Hepatocyte (in vitro differentiated cells): ENCODE measurements around the gene ZNF750. TPM values are rescaled to one million over a fixed set of nuclear protein-coding genes. Genes with fewer than 3 reads are reported as not detected.

Experiments
- DNase-seq: peaks from one replicate; pipeline ENCODE4 v3.0.0-alpha.2; 2016; ENCODE audit warnings: low spot score
- H2AFZ ChIP-seq: fragments of 200-600 bp; sonication (generic); 2 replicates; pipeline ENCODE4 v1.6.0; 2016; ENCODE audit warnings: antibody characterized with exemption, mild to moderate bottlenecking
- H3K27ac ChIP-seq: fragments of 200-600 bp; sonication (generic); 2 replicates; pipeline ENCODE4 v1.5.1; 2016; ENCODE audit warnings: mild to moderate bottlenecking
- H3K27me3 ChIP-seq: fragments of 200-600 bp; sonication (generic); 2 replicates; pipeline ENCODE4 v1.6.1; 2016
- H3K36me3 ChIP-seq: fragments of 200-600 bp; sonication (generic); replicated peaks from 2 replicates; pipeline ENCODE4 v1.5.1; 2016; ENCODE audit warnings: low read depth; ENCODE audit not compliant: insufficient read depth
- H3K4me1 ChIP-seq: fragments of 200-600 bp; sonication (generic); 2 replicates; pipeline ENCODE4 v1.5.1; 2016; ENCODE audit warnings: mild to moderate bottlenecking, moderate library complexity; ENCODE audit not compliant: insufficient read depth
- H3K4me2 ChIP-seq: fragments of 200-600 bp; sonication (generic); 2 replicates; pipeline ENCODE4 v1.6.0; 2016
- H3K4me3 ChIP-seq: fragments of 200-600 bp; sonication (generic); 2 replicates; pipeline ENCODE4 v1.5.1; 2016; ENCODE audit warnings: mild to moderate bottlenecking
- H3K79me2 ChIP-seq: fragments of 200-600 bp; sonication (generic); 2 replicates; pipeline ENCODE4 v1.6.0; 2017; ENCODE audit warnings: mild to moderate bottlenecking
- H3K9me2 ChIP-seq: fragments of 200-600 bp; sonication (generic); replicated peaks from 2 replicates; pipeline ENCODE4 v1.6.0; 2017; ENCODE audit warnings: mild to moderate bottlenecking; ENCODE audit not compliant: insufficient read depth
- H3K9me3 ChIP-seq: fragments of 200-600 bp; sonication (generic); 2 replicates; pipeline ENCODE4 v1.5.1; 2016; ENCODE audit warnings: low read depth, mild to moderate bottlenecking
- H4K20me1 ChIP-seq: fragments of 200-600 bp; sonication (generic); 2 replicates; pipeline ENCODE4 v1.6.0; 2016; ENCODE audit warnings: mild to moderate bottlenecking; ENCODE audit not compliant: insufficient read depth, poor library complexity, severe bottlenecking
- EZH2 ChIP-seq: fragments of 200-600 bp; sonication (generic); IDR thresholded peaks from 2 replicates; pipeline ENCODE4 v1.6.1; 2016; ENCODE audit warnings: antibody characterized with exemption, mild to moderate bottlenecking, borderline replicate concordance
- EZH2phosphoT487 ChIP-seq: fragments of 200-600 bp; sonication (generic); IDR thresholded peaks from one replicate; pipeline ENCODE4 v1.6.1; 2018; ENCODE audit warnings: antibody characterized with exemption, mild to moderate bottlenecking, low read depth, moderate library complexity; ENCODE audit not compliant: unreplicated experiment, severe bottlenecking
- WGBS: methylation state at CpG from one replicate; pipeline ENCODE4 v1.1.6; 2016; ENCODE audit warnings: low lambda C conversion rate; ENCODE audit errors: missing lambda C conversion rate; 5-methylcytosine and 5-hydroxymethylcytosine counted together
- polyA plus RNA-seq: library from polyadenylated mRNA; unstranded; fragments of >200 nt; fragmentation: Nextera tagmentation; extraction: Ambion mirVana; gene quantifications from 2 replicates; pipeline ENCODE4 v1.2.1, GENCODE V29; 2016
- total RNA-seq: library from RNA; depleted of rRNA; stranded (reverse); fragments of >200 nt; gene quantifications from 2 replicates; pipeline ENCODE4 v1.2.3, GENCODE V29; 2014
- TF ChIP-seq, protein P1 (sequence below): fragments of 200-600 bp; sonication (generic); IDR thresholded peaks from 2 replicates; pipeline ENCODE4 v1.5.1; 2016; ENCODE audit warnings: antibody characterized with exemption, mild to moderate bottlenecking; ENCODE audit not compliant: poor library complexity

Gene ZNF750
- total and polyA plus RNA-seq, 2 experiments from 2014 or later = 0.27 to 2.1 TPM

GRCh38 chr17:82812601-82813000 is 27.2 kb downstream of the ZNF750 start:
- H3K4me3 ChIP-seq = no peak overlapping the region
- no peak overlapping the region for H2AFZ ChIP-seq
- no peaks in the 10 kb centered on the region for H3K4me1 ChIP-seq
- H3K27me3 ChIP-seq = no peaks in the 10 kb centered on the region
- H3K36me3 ChIP-seq = no peaks in the 10 kb centered on the region
- no peak overlapping the region for H3K4me2 ChIP-seq
- H3K9me3 ChIP-seq = no peaks in the 10 kb centered on the region
- H3K79me2 ChIP-seq = no peaks in the 10 kb centered on the region
- H4K20me1 ChIP-seq = no peaks in the 10 kb centered on the region
- WGBS = 98% methylated on average over 17 of the region's 17 CpGs
- DNase-seq = no peak
- H3K27ac ChIP-seq = no peak overlapping the region
- H3K9me2 ChIP-seq = no peaks in the 10 kb centered on the region
- TF ChIP-seq, protein P1, sequence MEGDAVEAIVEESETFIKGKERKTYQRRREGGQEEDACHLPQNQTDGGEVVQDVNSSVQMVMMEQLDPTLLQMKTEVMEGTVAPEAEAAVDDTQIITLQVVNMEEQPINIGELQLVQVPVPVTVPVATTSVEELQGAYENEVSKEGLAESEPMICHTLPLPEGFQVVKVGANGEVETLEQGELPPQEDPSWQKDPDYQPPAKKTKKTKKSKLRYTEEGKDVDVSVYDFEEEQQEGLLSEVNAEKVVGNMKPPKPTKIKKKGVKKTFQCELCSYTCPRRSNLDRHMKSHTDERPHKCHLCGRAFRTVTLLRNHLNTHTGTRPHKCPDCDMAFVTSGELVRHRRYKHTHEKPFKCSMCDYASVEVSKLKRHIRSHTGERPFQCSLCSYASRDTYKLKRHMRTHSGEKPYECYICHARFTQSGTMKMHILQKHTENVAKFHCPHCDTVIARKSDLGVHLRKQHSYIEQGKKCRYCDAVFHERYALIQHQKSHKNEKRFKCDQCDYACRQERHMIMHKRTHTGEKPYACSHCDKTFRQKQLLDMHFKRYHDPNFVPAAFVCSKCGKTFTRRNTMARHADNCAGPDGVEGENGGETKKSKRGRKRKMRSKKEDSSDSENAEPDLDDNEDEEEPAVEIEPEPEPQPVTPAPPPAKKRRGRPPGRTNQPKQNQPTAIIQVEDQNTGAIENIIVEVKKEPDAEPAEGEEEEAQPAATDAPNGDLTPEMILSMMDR = no peak
- TF ChIP-seq EZH2 (no peak), EZH2phosphoT487 (no peak)

DNA sequence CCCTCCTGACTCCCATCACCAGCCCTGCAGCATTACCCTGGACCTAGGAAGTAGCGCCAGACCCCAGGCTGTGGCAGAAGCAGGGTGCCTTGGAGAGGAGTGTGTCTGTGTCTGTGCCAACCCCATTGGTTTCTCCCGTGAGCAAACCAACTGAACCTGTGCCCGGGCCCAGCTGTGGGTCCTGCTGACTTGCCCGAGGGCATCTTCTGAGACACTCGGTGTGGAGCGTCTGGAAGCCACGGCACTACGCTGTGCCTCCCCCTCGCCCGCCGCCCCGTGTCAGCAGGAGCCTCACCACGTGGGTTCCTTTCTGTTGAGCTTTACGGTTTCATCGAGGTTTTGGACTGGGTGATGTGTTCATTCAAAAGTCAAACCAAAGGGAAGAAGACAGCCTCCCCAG is 27.8 kb downstream of the ZNF750 start:
- Histone ChIP-seq H3K27me3 (no peaks in the 10 kb centered on the region), H3K9me2 (no peaks in the 10 kb centered on the region), H4K20me1 (no peaks in the 10 kb centered on the region), H3K9me3 (no peaks in the 10 kb centered on the region), H3K4me2 (no peak overlapping the region), H3K36me3 (no peaks in the 10 kb centered on the region), H3K4me1 (no peaks in the 10 kb centered on the region), H3K4me3 (no peak overlapping the region), H3K79me2 (no peaks in the 10 kb centered on the region), H2AFZ (no peak overlapping the region), H3K27ac (no peak overlapping the region)
- no peak for DNase-seq
- no peak for TF ChIP-seq EZH2phosphoT487
- TF ChIP-seq, protein P1 = no peak
- no peak for TF ChIP-seq EZH2
- WGBS = 90% methylated on average over 15 of the region's 15 CpGs

DNA sequence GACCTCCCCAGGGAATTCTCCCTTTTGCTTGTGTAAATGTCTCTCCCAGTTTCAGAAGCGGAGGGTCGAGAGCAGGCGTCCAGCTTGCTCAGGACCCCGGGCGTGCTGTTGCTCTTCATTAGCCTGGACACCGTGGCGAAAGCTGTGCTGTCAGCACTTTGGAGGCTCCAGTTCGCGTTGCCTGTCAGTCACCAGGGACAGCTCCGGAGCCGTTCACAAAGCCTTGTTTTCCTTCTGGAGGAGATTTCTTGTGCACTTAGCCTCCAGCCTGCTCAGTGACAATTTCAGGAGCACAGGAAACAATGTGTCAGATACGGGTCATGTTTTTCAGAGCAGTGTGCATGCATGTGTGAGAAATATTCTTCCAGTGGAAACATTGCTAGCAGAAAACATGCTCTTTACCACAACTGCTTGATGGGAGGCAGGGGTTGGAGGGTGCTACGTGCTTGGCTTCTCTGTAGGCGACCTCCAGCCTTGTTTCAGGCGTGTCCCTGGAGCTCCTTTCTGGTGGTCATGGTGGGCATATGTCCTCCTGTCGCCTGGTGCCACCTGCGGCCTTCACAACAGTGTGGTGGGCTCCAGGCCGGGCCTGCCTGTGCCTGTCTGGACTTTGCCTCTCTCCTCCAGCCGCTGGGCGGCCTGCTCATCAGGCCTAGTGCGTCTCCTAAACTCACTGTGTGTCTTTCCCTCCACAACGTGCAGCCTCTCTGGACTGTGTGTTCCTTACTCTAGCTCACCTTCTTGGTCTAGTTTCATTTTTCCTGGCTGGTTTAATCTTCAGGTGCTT is 29.0 kb downstream of the ZNF750 start:
- H3K9me3 ChIP-seq = no peaks in the 10 kb centered on the region
- H3K36me3 ChIP-seq = no peaks in the 10 kb centered on the region
- no peaks in the 10 kb centered on the region for H3K79me2 ChIP-seq

More for the DNA sequence above, 29.0 kb downstream of the ZNF750 start:
- no peaks in the 10 kb centered on the region for H4K20me1 ChIP-seq
- TF ChIP-seq, protein P1 = no peak
- TF ChIP-seq EZH2phosphoT487 (no peak), EZH2 (no peak)
- H3K4me3 ChIP-seq = no peak overlapping the region
- H3K4me2 ChIP-seq = no peak overlapping the region
- H3K27ac ChIP-seq = no peak overlapping the region
- no peaks in the 10 kb centered on the region for H3K9me2 ChIP-seq
- H2AFZ ChIP-seq = no peak overlapping the region
- DNase-seq = no peak
- WGBS = 88% methylated on average over 22 of the region's 22 CpGs
- no peaks in the 10 kb centered on the region for H3K4me1 ChIP-seq
- H3K27me3 ChIP-seq = no peaks in the 10 kb centered on the region
